ENCODE data around the gene GALNT9.

GRCh38 chr12:132163041-132163910, 166.1 kb downstream of the GALNT9 start:
- TF ChIP-seq CTCF (IDR thresholded peaks at IDR 0.05) (no peak), ZFX (IDR thresholded peaks at IDR 0.05; ENCODE audit: borderline replicate concordance) (no peak)

Data from 22Rv1 (cell line).